Measurements from ENCODE around the gene A3GALT2. TPM values are rescaled to one million over a fixed set of nuclear protein-coding genes. Genes with fewer than 3 reads are reported as not detected.
"Not testable (repeated sequence)": the region's sequence is repeated elsewhere in the genome, so short reads cannot be mapped to it uniquely, and the experiment has no call there.

Gene A3GALT2
- polyA plus RNA-seq, 6 donors from 2014 or later, result not detected

- Mint-ChIP-seq H3K9me3 (no peaks in the 10 kb centered on the region), H3K27ac (no peak overlapping the region), H3K4me3 (peak overlapping the region in 1 of 8 donors; percentile 6), H3K4me1 (peaks cover 4 to 21% (median 5%) of the 10 kb centered on the region in 3 donors), H3K27me3 (peaks cover 0 to 1% (median 0%) of the 10 kb centered on the region in 3 donors), H3K36me3 (peaks cover 0 to 14% of the 10 kb centered on the region in 2 donors)
- ATAC-seq (ENCODE audit: low read depth in 2 of 2) (no peak), DNase-seq (no peak)
Measured at GRCh38 chr1:33297911-33298622, 22.8 kb downstream of the A3GALT2 start.

GRCh38 chr1:33296824-33297223, 24.1 kb downstream of the A3GALT2 start:
- no peaks in the 10 kb centered on the region for H3K27me3 Mint-ChIP-seq
- DNase-seq (no peak), ATAC-seq (ENCODE audit: low read depth in 2 of 2) (no peak)
- H3K27ac Mint-ChIP-seq, result no peak overlapping the region
- H3K4me1 Mint-ChIP-seq, result peaks cover 4 to 29% (median 5%) of the 10 kb centered on the region in 3 donors
- H3K9me3 Mint-ChIP-seq, result no peaks in the 10 kb centered on the region
- no peak overlapping the region for H3K4me3 Mint-ChIP-seq
- H3K36me3 Mint-ChIP-seq, result peaks cover 0 to 14% of the 10 kb centered on the region in 2 donors

GRCh38 chr1:33296082-33296458, 24.8 kb downstream of the A3GALT2 start:
- Mint-ChIP-seq H3K4me3 (no peak overlapping the region), H3K27ac (no peak overlapping the region), H3K4me1 (peaks cover 4 to 29% (median 5%) of the 10 kb centered on the region in 3 donors), H3K27me3 (no peaks in the 10 kb centered on the region), H3K36me3 (peaks cover 0 to 14% of the 10 kb centered on the region in 2 donors), H3K9me3 (no peaks in the 10 kb centered on the region)
- DNase-seq, result no peak
- no peak for ATAC-seq (ENCODE audit: low read depth in 2 of 2)

- H3K27ac Mint-ChIP-seq, result peak overlapping the region in 2 of 6 donors; percentile 49 to 93
- DNase-seq (peak; percentile 72), ATAC-seq (ENCODE audit: low read depth in 2 of 2) (peak; percentile 85 to 91)
- peaks cover 0 to 14% of the 10 kb centered on the region in 2 donors for H3K36me3 Mint-ChIP-seq
- no peaks in the 10 kb centered on the region for H3K9me3 Mint-ChIP-seq
- no peaks in the 10 kb centered on the region for H3K27me3 Mint-ChIP-seq
- H3K4me1 Mint-ChIP-seq, result peaks cover 4 to 29% (median 5%) of the 10 kb centered on the region in 3 donors
- no peak overlapping the region for H3K4me3 Mint-ChIP-seq
Measured at GRCh38 chr1:33295450-33296081, 25.3 kb downstream of the A3GALT2 start.

GRCh38 chr1:33295023-33295422, 25.9 kb downstream of the A3GALT2 start:
- Mint-ChIP-seq H3K27ac (peak overlapping the region in 2 of 6 donors; percentile 49 to 93), H3K4me3 (no peak overlapping the region), H3K9me3 (no peaks in the 10 kb centered on the region), H3K27me3 (no peaks in the 10 kb centered on the region), H3K4me1 (peaks cover 4 to 29% (median 5%) of the 10 kb centered on the region in 3 donors), H3K36me3 (peaks cover 0 to 14% of the 10 kb centered on the region in 2 donors)
- ATAC-seq (ENCODE audit: low read depth in 2 of 2) (no peak), DNase-seq (no peak)

GRCh38 chr1:33294071-33295010, 26.6 kb downstream of the A3GALT2 start:
- Mint-ChIP-seq H3K9me3 (no peaks in the 10 kb centered on the region), H3K36me3 (peaks cover 3 to 21% of the 10 kb centered on the region in 2 donors), H3K4me1 (peaks cover 4 to 29% (median 5%) of the 10 kb centered on the region in 3 donors), H3K4me3 (no peak overlapping the region), H3K27me3 (no peaks in the 10 kb centered on the region), H3K27ac (peak overlapping the region in 1 of 6 donors; percentile 32)
- DNase-seq (no peak), ATAC-seq (ENCODE audit: low read depth in 2 of 2) (no peak)

- DNase-seq (no peak), ATAC-seq (ENCODE audit: low read depth in 2 of 2) (no peak)
- Mint-ChIP-seq H3K27ac (peak overlapping the region in 3 of 6 donors; percentile 6 to 82 (median 55)), H3K9me3 (peaks cover 0 to 4% (median 0%) of the 10 kb centered on the region in 7 donors), H3K4me3 (no peak overlapping the region), H3K36me3 (peaks cover 10 to 23% of the 10 kb centered on the region in 2 donors), H3K27me3 (no peaks in the 10 kb centered on the region), H3K4me1 (peaks cover 6 to 28% (median 8%) of the 10 kb centered on the region in 3 donors)
Measured at GRCh38 chr1:33292726-33293340, 28.1 kb downstream of the A3GALT2 start.

GRCh38 chr1:33290615-33291014, 30.3 kb downstream of the A3GALT2 start:
- not testable (repeated sequence) for H3K9me3 Mint-ChIP-seq; H3K4me3 Mint-ChIP-seq; H3K27me3 Mint-ChIP-seq; H3K27ac Mint-ChIP-seq; ATAC-seq (ENCODE audit: low read depth in 2 of 2); DNase-seq
- H3K36me3 Mint-ChIP-seq, result peaks cover 10 to 23% of the 10 kb centered on the region in 2 donors
- peaks cover 6 to 33% (median 8%) of the 10 kb centered on the region in 3 donors for H3K4me1 Mint-ChIP-seq

GRCh38 chr1:33289858-33290154, 31.1 kb downstream of the A3GALT2 start:
- H3K27me3 Mint-ChIP-seq, result no peaks in the 10 kb centered on the region
- H3K36me3 Mint-ChIP-seq, result peaks cover 10 to 23% of the 10 kb centered on the region in 2 donors
- peaks cover 2 to 29% (median 6%) of the 10 kb centered on the region in 3 donors for H3K4me1 Mint-ChIP-seq
- peak overlapping the region in 1 of 6 donors; percentile 6 for H3K27ac Mint-ChIP-seq
- peaks cover 0 to 4% (median 0%) of the 10 kb centered on the region in 7 donors for H3K9me3 Mint-ChIP-seq
- DNase-seq, result no peak
- ATAC-seq (ENCODE audit: low read depth in 2 of 2), result no peak
- peak overlapping the region in 1 of 8 donors; percentile 37 for H3K4me3 Mint-ChIP-seq

GRCh38 chr1:33288976-33289857, 31.7 kb downstream of the A3GALT2 start:
- H3K9me3 Mint-ChIP-seq, result peaks cover 0 to 4% (median 0%) of the 10 kb centered on the region in 7 donors
- H3K36me3 Mint-ChIP-seq, result peaks cover 10 to 23% of the 10 kb centered on the region in 2 donors
- H3K27me3 Mint-ChIP-seq, result no peaks in the 10 kb centered on the region
- peak overlapping the region in 3 of 6 donors; percentile 6 to 82 (median 73) for H3K27ac Mint-ChIP-seq
- H3K4me1 Mint-ChIP-seq, result peaks cover 2 to 28% (median 6%) of the 10 kb centered on the region in 3 donors
- DNase-seq (no peak), ATAC-seq (ENCODE audit: low read depth in 2 of 2) (no peak)
- peak overlapping the region in 2 of 8 donors; percentile 37 to 44 for H3K4me3 Mint-ChIP-seq

GRCh38 chr1:33287317-33287716, 33.6 kb downstream of the A3GALT2 start:
- Mint-ChIP-seq H3K9me3 (peaks cover 0 to 4% (median 0%) of the 10 kb centered on the region in 7 donors), H3K27ac (no peak overlapping the region), H3K4me3 (no peak overlapping the region), H3K36me3 (peaks cover 15 to 26% of the 10 kb centered on the region in 2 donors), H3K4me1 (peaks cover 2 to 13% (median 6%) of the 10 kb centered on the region in 3 donors), H3K27me3 (no peaks in the 10 kb centered on the region)
- ATAC-seq (ENCODE audit: low read depth in 2 of 2), result no peak
- no peak for DNase-seq
